NCI-H774 (cell line): Measurements from ENCODE around the gene KCNK5.
A peak's percentile ranks its signal among the peaks of the same experiment; 100 is the strongest.

ENCODE experiments used
- DNase-seq: peaks from one replicate; lab custom pipeline; 2025; lab: John Stamatoyannopoulos, UW

Gene KCNK5

DNA sequence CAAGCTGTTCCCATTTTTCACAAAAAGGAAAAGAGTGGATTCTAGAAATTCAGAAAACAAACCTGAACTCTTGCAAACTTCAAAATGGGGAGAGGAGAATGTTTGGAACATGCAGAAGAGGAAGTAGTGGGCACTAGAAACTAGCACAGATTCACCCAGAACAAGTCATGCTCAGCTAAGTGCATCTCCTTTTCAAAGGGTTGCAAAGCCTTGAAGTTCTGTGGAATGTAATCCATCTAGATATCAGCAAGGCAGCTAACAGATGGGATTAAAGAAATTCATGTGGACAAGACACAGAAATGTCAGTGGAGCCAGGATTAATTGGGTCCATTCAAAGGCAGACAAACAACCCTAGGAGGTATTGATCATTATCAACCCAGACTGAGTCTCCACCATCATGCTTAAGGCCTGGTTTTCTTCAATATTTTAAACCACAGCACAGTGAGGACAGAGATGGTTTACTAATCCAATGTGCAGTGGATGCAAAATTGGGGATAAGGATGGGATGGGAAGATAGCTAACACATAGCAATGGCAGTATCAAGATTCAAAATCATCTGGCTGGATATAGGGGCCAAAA lies 31.3 kb downstream of the KCNK5 start:
- DNase-seq = no peak

GRCh38 chr6:39197521-39197920 lies 31.8 kb downstream of the KCNK5 start:
- DNase-seq = no peak

DNA sequence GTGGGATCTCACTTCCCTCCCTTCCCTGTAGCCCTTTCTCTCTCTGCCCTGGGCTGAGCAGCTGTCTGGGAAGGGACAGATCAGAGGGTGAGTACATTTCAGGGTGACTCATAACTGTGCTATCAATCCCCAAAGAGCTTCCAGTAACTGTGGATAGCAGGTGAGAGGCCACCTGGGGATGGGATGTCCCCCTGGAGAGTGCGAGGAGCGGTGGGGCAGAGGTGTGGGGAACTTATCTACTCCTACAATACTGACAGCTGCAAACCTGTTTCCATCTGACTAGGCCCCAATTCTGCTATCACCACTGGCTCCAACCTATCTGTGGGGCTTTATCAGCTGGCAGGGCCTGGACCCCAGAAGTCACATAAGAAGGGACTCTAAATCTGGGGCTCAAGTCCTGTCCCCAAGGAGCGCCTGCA lies 32.6 kb downstream of the KCNK5 start:
- DNase-seq = no peak

DNA sequence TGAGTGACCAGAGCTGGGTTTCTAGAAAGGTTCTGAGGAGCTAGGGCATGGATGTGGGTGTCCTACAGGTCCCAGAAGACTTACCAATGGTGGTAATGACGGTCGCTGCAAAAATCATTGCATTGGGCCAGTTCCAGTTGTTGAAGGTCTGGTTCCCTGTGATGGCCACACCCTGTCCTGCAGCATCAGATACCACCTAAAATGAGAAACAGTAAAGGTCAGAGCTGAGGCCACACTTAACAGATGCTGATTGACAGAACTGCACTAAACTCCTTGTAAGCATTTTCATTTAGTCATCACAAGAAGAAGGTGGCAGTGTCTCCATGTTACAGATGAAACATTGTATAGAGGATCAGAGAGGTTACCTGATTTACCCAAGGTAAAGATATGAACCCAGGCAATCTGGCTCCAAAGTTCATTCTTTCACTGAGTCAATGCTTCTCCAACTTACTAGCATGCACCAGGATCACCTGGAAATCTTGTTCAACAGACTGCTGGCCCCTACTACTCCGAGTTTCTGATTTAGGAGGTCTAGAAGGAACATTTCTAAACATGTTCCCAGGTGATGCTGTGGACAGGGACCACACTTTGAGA lies 33.4 kb downstream of the KCNK5 start:
- no peak for DNase-seq

DNA sequence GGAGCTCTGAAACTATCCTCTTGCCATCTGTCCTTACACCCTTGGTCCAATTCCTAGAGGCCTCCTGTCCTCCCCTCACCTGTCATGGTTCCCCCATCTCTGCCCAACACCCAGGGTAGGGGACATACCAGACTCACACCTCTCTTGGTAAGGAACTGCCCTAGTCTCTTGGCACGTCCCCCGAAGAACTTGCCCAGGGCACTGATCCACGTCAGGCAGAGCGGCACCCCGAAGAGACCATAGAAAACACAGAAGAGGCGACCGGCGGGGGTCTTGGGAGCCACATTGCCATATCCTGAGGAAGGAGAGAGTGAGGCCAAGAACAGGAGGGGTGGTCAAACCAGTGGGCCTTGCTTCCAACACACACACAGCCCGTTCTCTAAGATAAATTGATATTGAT lies 34.8 kb downstream of the KCNK5 start:
- no peak for DNase-seq

DNA sequence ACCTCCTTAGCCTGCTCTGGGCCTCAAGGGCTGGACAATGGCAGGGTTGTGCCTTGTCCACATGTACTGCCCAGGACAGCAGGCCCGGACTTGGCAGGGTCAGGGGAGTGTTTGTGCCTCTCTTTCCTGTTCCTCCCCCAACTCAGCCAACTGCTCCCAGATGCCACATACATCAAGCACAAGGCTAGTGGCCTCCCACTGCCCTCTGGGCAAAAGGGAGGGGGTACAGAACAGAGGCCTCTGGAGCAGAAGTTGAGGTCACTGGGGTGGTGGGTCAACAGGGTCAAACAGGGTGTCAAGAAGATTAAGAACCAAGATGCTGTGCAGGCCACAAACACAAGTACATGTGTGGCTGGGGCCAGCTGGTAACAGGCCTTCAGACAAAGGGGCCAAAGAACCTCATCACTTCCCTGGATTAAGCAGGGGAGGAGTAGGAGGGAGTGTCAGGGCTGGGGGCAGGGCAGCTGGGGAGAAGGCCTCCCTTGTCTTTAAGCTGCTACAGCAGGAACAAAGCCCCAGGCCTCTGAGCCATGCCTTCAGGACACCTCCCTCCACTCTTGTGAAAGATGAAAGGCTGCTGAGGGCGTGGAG lies 36.0 kb downstream of the KCNK5 start:
- DNase-seq = no peak

GRCh38 chr6:39192736-39193135 lies 36.5 kb downstream of the KCNK5 start:
- DNase-seq = no peak

DNA sequence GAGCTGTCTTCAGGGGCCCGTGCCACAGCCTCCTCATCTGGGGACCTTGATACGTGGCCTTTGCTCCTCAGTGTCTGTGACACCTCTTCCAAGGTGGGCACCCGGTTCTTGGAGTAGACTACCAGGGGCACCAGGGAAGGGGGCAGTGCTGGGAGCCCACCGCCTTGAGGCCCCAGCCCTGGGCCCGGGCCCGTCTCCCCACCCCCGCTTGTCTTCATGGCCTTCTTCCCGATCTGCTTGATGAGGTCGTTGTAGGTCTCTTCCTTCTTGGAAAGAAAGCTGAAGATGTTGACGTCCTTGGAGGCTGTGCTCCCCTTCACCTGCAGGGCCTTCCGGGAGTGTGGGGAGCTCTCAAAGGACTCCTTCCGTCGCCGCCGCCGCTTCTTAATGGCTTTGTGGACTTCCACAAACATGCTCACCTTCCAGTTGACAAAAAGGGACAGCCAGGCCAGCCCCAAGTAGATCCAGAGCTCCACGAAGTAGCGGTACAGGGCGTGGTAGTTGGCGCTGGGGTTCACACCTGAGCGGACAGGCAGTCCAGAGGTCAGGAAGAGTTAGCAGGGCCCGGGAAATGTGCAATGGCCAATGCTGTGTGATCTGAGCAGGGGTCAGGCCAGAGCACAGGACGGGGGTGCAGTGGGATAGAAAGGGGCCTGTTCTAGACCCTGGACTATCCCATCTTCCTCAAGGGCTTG lies 37.9 kb downstream of the KCNK5 start:
- DNase-seq = no peak

GRCh38 chr6:39190545-39191235 lies 38.6 kb downstream of the KCNK5 start:
- no peak for DNase-seq

DNA sequence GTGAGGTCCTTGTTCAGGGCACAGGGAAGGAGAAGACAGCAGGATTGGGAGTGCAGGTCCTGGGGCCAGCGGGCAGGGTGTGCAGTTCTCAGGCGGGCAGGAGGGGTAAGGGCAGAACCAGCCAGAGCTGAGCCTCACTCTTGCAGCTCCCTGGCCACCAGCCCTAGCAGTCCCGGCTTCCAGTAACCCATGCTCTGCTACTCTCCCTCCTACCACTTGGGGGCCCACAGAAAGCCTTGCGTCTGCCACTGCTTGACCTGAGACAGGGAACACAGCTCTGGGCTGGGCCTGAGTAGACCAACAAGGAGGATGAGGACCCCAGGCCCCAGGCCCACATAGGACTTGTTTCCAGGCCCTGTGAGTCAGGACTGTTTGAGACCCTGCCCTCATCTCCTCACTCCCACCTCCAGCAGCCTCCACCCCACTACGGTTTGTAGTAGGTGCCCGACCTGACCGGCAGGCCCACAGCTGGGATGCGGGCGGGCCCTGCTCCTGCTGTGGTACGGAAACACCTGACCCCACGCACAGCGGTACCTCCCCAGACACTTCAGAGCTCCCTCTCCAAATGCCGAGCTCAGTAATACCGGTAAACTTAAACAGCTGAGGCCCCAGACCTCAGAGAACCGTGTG lies 39.2 kb downstream of the KCNK5 start:
- no peak for DNase-seq

DNA sequence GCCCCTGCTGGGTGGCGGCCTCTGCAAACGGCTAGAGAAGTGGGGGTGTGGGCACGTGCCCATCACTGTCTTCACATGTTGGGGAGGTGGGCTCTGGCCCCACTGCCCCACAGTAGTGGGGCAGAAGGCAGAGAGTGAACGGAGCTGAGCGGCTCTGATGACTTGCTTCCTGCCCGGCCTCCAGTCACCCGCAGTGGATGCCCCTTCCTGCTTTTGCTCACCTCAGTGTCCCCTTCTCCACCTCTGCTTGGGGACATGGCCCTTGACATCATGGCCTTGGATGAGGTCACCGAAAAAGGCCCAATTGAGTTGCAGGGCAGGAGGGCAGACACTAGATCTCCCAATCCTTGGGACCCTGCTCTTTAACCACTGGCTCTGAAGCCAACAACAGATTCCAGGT lies 40.1 kb downstream of the KCNK5 start:
- DNase-seq = no peak

DNA sequence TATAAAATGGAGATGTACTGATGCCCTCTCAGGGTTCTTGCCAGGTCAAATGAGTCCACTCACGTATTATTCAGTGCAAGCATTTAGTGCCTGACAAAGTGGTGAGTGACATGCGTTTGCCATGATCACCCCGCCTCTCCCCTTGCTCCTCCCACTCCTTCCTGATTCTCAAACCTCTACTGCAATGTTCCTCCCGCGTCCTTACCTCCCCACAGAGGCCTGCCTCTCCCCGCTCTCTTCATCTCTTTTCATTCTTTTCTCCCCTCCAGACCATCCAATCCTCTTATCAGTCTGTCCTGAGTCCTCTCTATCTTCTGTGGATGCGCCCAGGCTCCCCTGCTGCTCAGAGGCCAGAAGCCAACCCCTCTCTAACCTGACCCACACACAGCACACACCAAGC lies 40.7 kb downstream of the KCNK5 start:
- no peak for DNase-seq

DNA sequence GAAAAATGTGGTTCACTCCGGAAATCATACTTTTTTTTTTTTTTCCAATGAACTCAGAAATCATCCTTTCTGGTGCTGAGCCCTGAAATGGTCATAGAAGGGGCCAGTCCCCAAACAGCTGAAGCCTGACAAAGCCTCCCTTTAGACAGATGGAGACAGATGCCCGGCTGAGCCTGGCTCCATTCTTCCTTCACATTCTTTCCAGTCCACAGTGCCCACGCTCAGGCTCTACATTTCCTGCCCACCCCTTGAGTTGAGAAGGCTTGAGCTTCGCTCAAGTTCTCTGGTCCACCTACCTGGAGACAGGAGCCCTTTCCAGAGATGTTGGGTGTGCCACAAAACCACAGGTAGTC lies 41.2 kb downstream of the KCNK5 start:
- no peak for DNase-seq

DNA sequence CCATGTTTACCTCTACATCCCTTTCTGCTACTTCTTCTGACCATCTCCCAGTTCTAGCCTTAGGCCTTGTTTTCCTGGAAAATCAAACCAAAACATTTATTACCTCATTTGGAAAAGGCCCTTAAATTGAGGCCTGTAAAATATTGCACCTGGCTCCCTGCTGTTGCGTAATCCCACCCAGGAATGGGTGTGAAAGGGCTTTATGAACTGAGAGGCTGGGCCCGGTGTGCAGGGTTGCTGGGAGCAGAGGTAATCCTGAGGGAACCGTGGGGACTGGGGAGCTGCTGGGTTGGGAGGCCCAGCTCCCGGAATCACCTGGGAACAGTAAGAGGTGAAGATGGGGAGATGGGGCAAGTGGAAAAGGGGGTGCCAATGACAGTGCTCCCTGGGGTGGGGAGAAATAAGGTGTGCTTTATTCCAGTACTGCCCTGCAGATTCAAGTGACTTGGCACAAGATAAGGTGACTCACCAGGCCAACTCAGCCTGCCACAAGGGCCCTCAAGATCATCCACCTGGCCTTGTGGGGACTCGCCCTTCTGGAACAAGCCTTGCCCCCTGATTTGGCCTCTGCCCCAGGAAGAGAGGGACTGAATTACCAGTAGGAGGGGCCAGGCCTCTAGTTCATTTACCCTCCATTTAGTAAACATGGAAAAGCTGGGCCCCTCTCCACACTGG lies 44.2 kb downstream of the KCNK5 start:
- no peak for DNase-seq

DNA sequence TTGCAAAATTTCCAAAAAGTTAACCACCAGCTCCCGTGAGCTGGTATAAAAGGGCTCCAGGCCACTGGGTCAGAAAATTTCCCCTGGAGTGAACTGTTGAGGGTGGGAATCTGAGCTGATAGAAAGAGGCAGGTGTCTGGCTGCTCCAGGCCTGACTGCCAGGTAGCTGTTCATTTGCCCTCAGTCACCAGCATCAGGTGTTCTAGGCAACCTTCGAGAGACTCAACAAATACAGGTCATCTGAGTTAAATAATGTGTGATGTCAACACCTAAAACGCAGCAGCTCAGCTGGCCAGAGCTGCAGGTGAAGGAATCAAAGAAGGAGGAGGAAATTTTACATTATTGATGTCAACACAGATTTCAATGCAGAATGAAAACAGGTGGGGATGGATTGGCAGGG lies 46.7 kb downstream of the KCNK5 start:
- DNase-seq = peak; percentile 75

- no peak for DNase-seq
Measured at GRCh38 chr6:39181826-39182225, 47.4 kb downstream of the KCNK5 start.

GRCh38 chr6:39181333-39181732 lies 47.9 kb downstream of the KCNK5 start:
- no peak for DNase-seq

DNA sequence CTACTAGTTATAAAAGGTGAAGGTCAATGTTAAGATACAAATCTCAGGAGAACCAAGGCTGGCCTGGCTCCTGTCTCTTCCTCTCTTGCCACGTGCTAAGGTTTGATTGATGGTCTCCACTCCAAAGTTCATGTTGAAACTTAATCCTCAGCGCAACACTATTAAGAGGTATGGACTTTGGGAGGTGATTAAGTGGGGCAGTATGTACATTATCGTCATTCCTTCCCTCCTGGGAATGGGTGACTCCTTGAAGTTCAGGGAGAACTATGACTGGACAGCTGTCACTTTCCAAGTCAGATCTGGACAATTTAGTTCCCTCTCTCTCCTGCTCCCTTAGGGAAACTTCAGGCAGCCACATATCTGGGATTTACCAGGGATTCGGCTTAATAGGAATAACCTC lies 50.5 kb downstream of the KCNK5 start:
- DNase-seq = no peak

GRCh38 chr6:39178235-39178634 lies 51.0 kb downstream of the KCNK5 start:
- no peak for DNase-seq

- DNase-seq = no peak
Measured at GRCh38 chr6:39177130-39177529, 52.1 kb downstream of the KCNK5 start.

DNA sequence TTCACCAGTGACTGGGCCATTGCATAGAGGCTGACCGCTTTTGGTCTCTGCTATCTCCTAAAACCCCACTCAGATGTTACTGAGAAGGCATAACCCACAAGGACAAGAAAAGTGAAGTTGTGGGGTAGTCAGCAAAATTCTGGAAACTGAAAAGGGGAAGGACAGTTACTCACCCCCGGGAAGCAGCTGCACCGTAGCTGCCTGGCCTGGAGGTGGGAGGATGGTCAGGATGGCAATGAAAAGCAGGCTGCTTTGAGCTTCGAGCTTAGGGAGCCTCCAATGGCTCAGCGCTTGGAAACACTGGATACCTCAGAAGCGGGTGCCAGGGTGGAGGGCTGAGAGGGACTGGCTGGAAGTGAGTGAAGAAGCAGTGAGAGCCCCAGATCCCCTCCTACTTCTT lies 56.0 kb downstream of the KCNK5 start:
- DNase-seq = no peak

- no peak for DNase-seq
Measured at GRCh38 chr6:39172377-39172757, 56.9 kb downstream of the KCNK5 start.
